ENCODE data around the gene CBFA2T3.

CBFA2T3 gene

DNA sequence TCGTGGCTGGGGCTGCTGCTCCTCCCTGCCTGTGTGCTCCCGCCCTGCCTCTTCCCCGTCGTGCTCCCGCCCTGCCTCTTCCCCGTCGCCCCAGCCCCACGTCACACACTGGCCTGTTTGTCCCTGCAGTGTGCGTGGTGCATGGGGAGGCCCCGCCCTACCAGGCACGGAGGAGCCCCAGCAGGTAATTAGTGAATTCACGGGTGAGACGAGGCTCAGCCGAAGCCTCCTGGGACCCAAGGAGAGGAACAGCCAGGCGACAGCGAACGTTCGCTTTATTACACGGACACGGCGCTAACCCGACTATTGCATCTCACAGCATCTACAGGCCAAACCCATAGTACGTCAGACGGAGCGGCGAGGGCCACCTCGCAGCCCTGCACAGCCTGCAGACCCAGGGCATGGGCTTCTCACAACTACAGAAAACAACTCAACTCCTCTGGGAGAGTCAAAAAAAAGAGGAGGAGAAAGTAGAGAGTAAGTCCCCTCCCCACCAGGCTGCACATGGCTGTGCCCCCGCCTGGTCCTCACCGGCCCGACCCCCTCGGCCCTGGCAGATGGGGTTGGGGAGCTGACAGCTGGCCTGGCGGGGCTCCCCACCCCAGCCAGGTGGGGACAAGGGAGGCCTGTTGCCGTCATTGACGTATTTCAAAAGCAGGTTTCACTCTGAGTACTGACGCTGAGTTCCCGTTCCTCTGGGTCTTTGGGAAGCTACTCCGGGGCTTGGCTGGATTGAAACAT is 106.2 kb downstream of the CBFA2T3 start (continued):
- TF ChIP-seq ZNF544 (tag by site-specific recombination; IDR thresholded peaks at IDR 0.05) (no peak), HOXC10 (CRISPR knock-in tag; IDR thresholded peaks at IDR 0.05) (no peak)

DNA sequence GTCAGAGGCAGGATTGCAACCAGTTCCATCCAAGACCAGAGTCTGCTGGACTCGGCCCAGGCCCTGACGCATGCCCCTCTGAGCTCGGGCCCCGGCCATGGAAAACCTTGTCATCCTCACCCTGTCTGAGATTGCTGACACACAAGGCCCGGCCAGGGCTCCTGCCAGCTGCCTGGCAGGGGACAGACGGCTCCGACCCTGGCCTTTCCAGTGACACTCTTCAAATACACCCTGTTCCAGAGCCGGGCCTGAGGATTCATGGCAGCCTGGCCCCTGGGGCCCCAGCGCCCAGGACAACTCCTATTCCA is 107.4 kb downstream of the CBFA2T3 start:
- no peaks in the 10 kb centered on the region for H3K36me3 ChIP-seq (ENCODE audit: control insufficient read depth in 2 of 2, insufficient read depth in 1 of 2, low read length in 2 of 2)
- POLR2A ChIA-PET = no interaction called here
- TF ChIP-seq ZNF157 (tag by site-specific recombination; IDR thresholded peaks at IDR 0.05) (no peak), ZNF26 (tag by site-specific recombination; IDR thresholded peaks at IDR 0.05) (no peak), ZNF645 (tag by site-specific recombination; IDR thresholded peaks at IDR 0.05) (no peak), ZNF549 (tag by site-specific recombination; IDR thresholded peaks at IDR 0.05) (no peak), ZNF768 (tag by site-specific recombination; IDR thresholded peaks at IDR 0.05) (no peak), ZNF776 (tag by site-specific recombination; IDR thresholded peaks at IDR 0.05; ENCODE audit: borderline replicate concordance) (no peak), ZNF416 (tag by site-specific recombination; IDR thresholded peaks at IDR 0.05) (no peak), ZNF2 (tag by site-specific recombination; IDR thresholded peaks at IDR 0.05) (no peak), ZFHX2 (tag by site-specific recombination; conservative IDR thresholded peaks at IDR 0.05) (no peak), ZBTB20 (tag by site-specific recombination; IDR thresholded peaks at IDR 0.05) (no peak), ZNF423 (tag by site-specific recombination; IDR thresholded peaks at IDR 0.05) (no peak)
- TF ChIP-seq, protein P1, sequence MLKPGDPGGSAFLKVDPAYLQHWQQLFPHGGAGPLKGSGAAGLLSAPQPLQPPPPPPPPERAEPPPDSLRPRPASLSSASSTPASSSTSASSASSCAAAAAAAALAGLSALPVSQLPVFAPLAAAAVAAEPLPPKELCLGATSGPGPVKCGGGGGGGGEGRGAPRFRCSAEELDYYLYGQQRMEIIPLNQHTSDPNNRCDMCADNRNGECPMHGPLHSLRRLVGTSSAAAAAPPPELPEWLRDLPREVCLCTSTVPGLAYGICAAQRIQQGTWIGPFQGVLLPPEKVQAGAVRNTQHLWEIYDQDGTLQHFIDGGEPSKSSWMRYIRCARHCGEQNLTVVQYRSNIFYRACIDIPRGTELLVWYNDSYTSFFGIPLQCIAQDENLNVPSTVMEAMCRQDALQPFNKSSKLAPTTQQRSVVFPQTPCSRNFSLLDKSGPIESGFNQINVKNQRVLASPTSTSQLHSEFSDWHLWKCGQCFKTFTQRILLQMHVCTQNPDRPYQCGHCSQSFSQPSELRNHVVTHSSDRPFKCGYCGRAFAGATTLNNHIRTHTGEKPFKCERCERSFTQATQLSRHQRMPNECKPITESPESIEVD (tag by site-specific recombination; IDR thresholded peaks at IDR 0.05) = no peak
- TF ChIP-seq, protein P2, sequence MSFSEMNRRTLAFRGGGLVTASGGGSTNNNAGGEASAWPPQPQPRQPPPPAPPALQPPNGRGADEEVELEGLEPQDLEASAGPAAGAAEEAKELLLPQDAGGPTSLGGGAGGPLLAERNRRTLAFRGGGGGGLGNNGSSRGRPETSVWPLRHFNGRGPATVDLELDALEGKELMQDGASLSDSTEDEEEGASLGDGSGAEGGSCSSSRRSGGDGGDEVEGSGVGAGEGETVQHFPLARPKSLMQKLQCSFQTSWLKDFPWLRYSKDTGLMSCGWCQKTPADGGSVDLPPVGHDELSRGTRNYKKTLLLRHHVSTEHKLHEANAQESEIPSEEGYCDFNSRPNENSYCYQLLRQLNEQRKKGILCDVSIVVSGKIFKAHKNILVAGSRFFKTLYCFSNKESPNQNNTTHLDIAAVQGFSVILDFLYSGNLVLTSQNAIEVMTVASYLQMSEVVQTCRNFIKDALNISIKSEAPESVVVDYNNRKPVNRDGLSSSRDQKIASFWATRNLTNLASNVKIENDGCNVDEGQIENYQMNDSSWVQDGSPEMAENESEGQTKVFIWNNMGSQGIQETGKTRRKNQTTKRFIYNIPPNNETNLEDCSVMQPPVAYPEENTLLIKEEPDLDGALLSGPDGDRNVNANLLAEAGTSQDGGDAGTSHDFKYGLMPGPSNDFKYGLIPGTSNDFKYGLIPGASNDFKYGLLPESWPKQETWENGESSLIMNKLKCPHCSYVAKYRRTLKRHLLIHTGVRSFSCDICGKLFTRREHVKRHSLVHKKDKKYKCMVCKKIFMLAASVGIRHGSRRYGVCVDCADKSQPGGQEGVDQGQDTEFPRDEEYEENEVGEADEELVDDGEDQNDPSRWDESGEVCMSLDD (tag by site-specific recombination; IDR thresholded peaks at IDR 0.05) = no peak
- TF ChIP-seq, protein P3, sequence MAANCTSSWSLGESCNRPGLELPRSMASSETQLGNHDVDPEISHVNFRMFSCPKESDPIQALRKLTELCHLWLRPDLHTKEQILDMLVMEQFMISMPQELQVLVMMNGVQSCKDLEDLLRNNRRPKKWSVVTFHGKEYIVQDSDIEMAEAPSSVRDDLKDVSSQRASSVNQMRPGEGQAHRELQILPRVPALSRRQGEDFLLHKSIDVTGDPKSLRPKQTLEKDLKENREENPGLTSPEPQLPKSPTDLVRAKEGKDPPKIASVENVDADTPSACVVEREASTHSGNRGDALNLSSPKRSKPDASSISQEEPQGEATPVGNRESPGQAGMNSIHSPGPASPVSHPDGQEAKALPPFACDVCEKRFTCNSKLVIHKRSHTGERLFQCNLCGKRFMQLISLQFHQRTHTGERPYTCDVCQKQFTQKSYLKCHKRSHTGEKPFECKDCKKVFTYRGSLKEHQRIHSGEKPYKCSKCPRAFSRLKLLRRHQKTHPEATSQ (tag by site-specific recombination; IDR thresholded peaks at IDR 0.05) = no peak
- TF ChIP-seq, protein P4, sequence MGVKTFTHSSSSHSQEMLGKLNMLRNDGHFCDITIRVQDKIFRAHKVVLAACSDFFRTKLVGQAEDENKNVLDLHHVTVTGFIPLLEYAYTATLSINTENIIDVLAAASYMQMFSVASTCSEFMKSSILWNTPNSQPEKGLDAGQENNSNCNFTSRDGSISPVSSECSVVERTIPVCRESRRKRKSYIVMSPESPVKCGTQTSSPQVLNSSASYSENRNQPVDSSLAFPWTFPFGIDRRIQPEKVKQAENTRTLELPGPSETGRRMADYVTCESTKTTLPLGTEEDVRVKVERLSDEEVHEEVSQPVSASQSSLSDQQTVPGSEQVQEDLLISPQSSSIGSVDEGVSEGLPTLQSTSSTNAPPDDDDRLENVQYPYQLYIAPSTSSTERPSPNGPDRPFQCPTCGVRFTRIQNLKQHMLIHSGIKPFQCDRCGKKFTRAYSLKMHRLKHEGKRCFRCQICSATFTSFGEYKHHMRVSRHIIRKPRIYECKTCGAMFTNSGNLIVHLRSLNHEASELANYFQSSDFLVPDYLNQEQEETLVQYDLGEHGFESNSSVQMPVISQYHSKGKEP (tag by site-specific recombination; IDR thresholded peaks at IDR 0.05) = no peak
- H3K9me3 ChIP-seq (ENCODE audit: control insufficient read depth, insufficient read depth, low read depth, low read length) = no peaks in the 10 kb centered on the region
- H3K27ac ChIP-seq (ENCODE audit: extremely low read depth, low read depth, low read length) = no peak overlapping the region
- H3K4me3 ChIP-seq (ENCODE audit: low read depth, low read length) = no peak overlapping the region
- CTCF ChIA-PET = no interaction called here
- H3K4me1 ChIP-seq (ENCODE audit: control insufficient read depth, insufficient read depth, low read length) = no peaks in the 10 kb centered on the region

Data from HEK293 (cell line).